HEK293 (cell line): ENCODE data around the gene JPH3.

ENCODE experiments used
- CTCF ChIA-PET: fragments of 350-600 bp; formaldehyde crosslinking; extraction: SDS; loops from one replicate; lab custom pipeline; 2021; ENCODE audit warnings: antibody characterized with exemption; lab: Yijun Ruan, JAX
- POLR2A ChIA-PET: fragments of 300-600 bp; formaldehyde crosslinking; extraction: SDS; loops from one replicate; lab custom pipeline; 2020; ENCODE audit warnings: antibody characterized with exemption, inconsistent platforms; lab: Yijun Ruan, JAX
- H3K27ac ChIP-seq: fragments of 200-500 bp; sonication (Bioruptor generic); 2 replicates; pipeline ENCODE4 v1.5.1; 2014; ENCODE audit warnings: low read depth, low read length, control low read depth, inconsistent platforms; ENCODE audit errors: extremely low read depth
- H3K36me3 ChIP-seq, 2 experiments: fragments of 200-500 bp in 1 of 2; sonication (Bioruptor generic) in 1 of 2; 1 replicate in 1 of 2; 2 replicates in 1 of 2; pipeline ENCODE4 v1.5.1; 2014 to 2017; ENCODE audit warnings: inconsistent platforms in 2 of 2, low read length in 2 of 2; ENCODE audit not compliant: control insufficient read depth in 2 of 2, insufficient read depth in 1 of 2
- H3K4me1 ChIP-seq: fragments of 200-500 bp; sonication (Bioruptor generic); 2 replicates; pipeline ENCODE4 v1.5.1; 2014; ENCODE audit warnings: mild to moderate bottlenecking, low read length, inconsistent platforms; ENCODE audit not compliant: control insufficient read depth, insufficient read depth
- H3K4me3 ChIP-seq: 2 replicates; pipeline ENCODE4 v1.5.1; 2011; ENCODE audit warnings: low read depth, mild to moderate bottlenecking, control low read depth, low read length, moderate library complexity
- H3K9me3 ChIP-seq: fragments of 200-500 bp; sonication (Bioruptor generic); 2 replicates; pipeline ENCODE4 v1.5.1; 2014; ENCODE audit warnings: low read depth, low read length, inconsistent platforms; ENCODE audit not compliant: control insufficient read depth, insufficient read depth
- HOXC10 ChIP-seq: sonication (generic); formaldehyde crosslinking; IDR thresholded peaks from 2 replicates; pipeline ENCODE4 v1.8.1; 2023; ENCODE audit warnings: mild to moderate bottlenecking, missing genetic modification reagents
- KLF7 ChIP-seq: fragments of 450-650 bp; formaldehyde crosslinking; IDR thresholded peaks from 2 replicates; pipeline ENCODE4 v1.5.1; 2016; ENCODE audit warnings: missing biosample characterization, missing genetic modification characterization, borderline replicate concordance
- REPIN1 ChIP-seq: fragments of 450-650 bp; formaldehyde crosslinking; IDR thresholded peaks from 2 replicates; pipeline ENCODE4 v1.5.1; 2017; ENCODE audit warnings: missing biosample characterization, missing genetic modification characterization, low read depth
- ZBTB10 ChIP-seq: fragments of 450-650 bp; formaldehyde crosslinking; IDR thresholded peaks from 2 replicates; pipeline ENCODE4 v1.5.1; 2016; ENCODE audit warnings: missing biosample characterization, missing genetic modification characterization
- ZBTB11 ChIP-seq: fragments of 450-650 bp; formaldehyde crosslinking; conservative IDR thresholded peaks from 2 replicates; pipeline ENCODE4 v1.5.1; 2016; ENCODE audit warnings: low read depth, missing biosample characterization, missing genetic modification characterization
- ZNF133 ChIP-seq: fragments of 450-650 bp; formaldehyde crosslinking; IDR thresholded peaks from 2 replicates; pipeline ENCODE4 v1.5.1; 2016; ENCODE audit warnings: missing biosample characterization, missing genetic modification characterization
- ZNF211 ChIP-seq: fragments of 450-650 bp; formaldehyde crosslinking; IDR thresholded peaks from 2 replicates; pipeline ENCODE4 v1.5.1; 2016; ENCODE audit warnings: low read depth, missing biosample characterization, missing genetic modification characterization
- ZNF280D ChIP-seq: fragments of 450-650 bp; formaldehyde crosslinking; IDR thresholded peaks from 2 replicates; pipeline ENCODE4 v1.5.1; 2016; ENCODE audit warnings: missing biosample characterization, missing genetic modification characterization
- ZNF362 ChIP-seq: fragments of 450-650 bp; formaldehyde crosslinking; IDR thresholded peaks from 2 replicates; pipeline ENCODE4 v1.5.1; 2016; ENCODE audit warnings: missing biosample characterization, missing genetic modification characterization
- ZNF423 ChIP-seq: fragments of 450-650 bp; formaldehyde crosslinking; IDR thresholded peaks from 2 replicates; pipeline ENCODE4 v1.5.1; 2016; ENCODE audit warnings: missing biosample characterization, missing genetic modification characterization
- ZNF501 ChIP-seq: fragments of 450-650 bp; formaldehyde crosslinking; IDR thresholded peaks from 2 replicates; pipeline ENCODE4 v1.5.1; 2016; ENCODE audit warnings: missing biosample characterization, missing genetic modification characterization
- ZNF514 ChIP-seq: fragments of 450-650 bp; formaldehyde crosslinking; IDR thresholded peaks from 2 replicates; pipeline ENCODE4 v1.5.1; 2016; ENCODE audit warnings: missing biosample characterization, missing genetic modification characterization
- ZNF571 ChIP-seq: fragments of 450-650 bp; formaldehyde crosslinking; IDR thresholded peaks from 2 replicates; pipeline ENCODE4 v1.5.0; 2017; ENCODE audit warnings: missing biosample characterization, missing genetic modification characterization
- ZNF580 ChIP-seq: fragments of 450-650 bp; formaldehyde crosslinking; IDR thresholded peaks from 2 replicates; pipeline ENCODE4 v1.5.1; 2016; ENCODE audit warnings: missing biosample characterization, missing genetic modification characterization
- ZNF600 ChIP-seq: fragments of 450-650 bp; formaldehyde crosslinking; IDR thresholded peaks from 2 replicates; pipeline ENCODE4 v1.5.1; 2016; ENCODE audit warnings: missing biosample characterization, missing genetic modification characterization
- ZNF623 ChIP-seq: fragments of 450-650 bp; formaldehyde crosslinking; IDR thresholded peaks from 2 replicates; pipeline ENCODE4 v1.5.1; 2016; ENCODE audit warnings: missing biosample characterization, missing genetic modification characterization
- ZNF624 ChIP-seq: fragments of 450-650 bp; formaldehyde crosslinking; IDR thresholded peaks from 2 replicates; pipeline ENCODE4 v1.5.1; 2017; ENCODE audit warnings: missing biosample characterization, missing genetic modification characterization
- ZNF837 ChIP-seq: fragments of 450-650 bp; formaldehyde crosslinking; IDR thresholded peaks from 2 replicates; pipeline ENCODE4 v1.5.1; 2016; ENCODE audit warnings: missing biosample characterization, missing genetic modification characterization
- ZSCAN23 ChIP-seq: fragments of 450-650 bp; formaldehyde crosslinking; IDR thresholded peaks from 2 replicates; pipeline ENCODE4 v1.5.1; 2016; ENCODE audit warnings: missing biosample characterization, missing genetic modification characterization
- ZSCAN4 ChIP-seq: fragments of 450-650 bp; formaldehyde crosslinking; IDR thresholded peaks from 2 replicates; pipeline ENCODE4 v1.5.1; 2017; ENCODE audit warnings: missing biosample characterization, missing genetic modification characterization

JPH3 gene

GRCh38 chr16:87728026-87728425 lies 125.7 kb downstream of the JPH3 start (continued):
- TF ChIP-seq ZNF280D (tag by site-specific recombination) (no peak), ZNF514 (no peak)
- TF ChIP-seq, all 188 proteins: peak for 0

GRCh38 chr16:87729266-87729954 lies 127.1 kb downstream of the JPH3 start:
- POLR2A ChIA-PET = no interaction called here
- peaks cover 6 to 46% of the 10 kb centered on the region in 2 experiments; a peak in 2 of 3 replicates for H3K36me3 ChIP-seq
- no peak for TF ChIP-seq KLF7 (tag by site-specific recombination)
- no peak for TF ChIP-seq REPIN1 (tag by site-specific recombination)
- no peak for TF ChIP-seq ZNF362 (tag by site-specific recombination)
- no peak for TF ChIP-seq HOXC10 (CRISPR knock-in tag)
- no peak for TF ChIP-seq ZNF501 (tag by site-specific recombination)
- no peak for TF ChIP-seq ZNF211 (tag by site-specific recombination)
- TF ChIP-seq ZNF571 (tag by site-specific recombination) = no peak
- TF ChIP-seq ZSCAN4 (tag by site-specific recombination) = no peak
- TF ChIP-seq ZNF623 (tag by site-specific recombination) = no peak
- TF ChIP-seq ZNF423 = no peak
- no peak for TF ChIP-seq ZBTB10 (tag by site-specific recombination)
- TF ChIP-seq ZBTB11 (tag by site-specific recombination) = no peak
- no peak for TF ChIP-seq ZNF133
- no peak for TF ChIP-seq ZNF580 (tag by site-specific recombination)
- TF ChIP-seq ZNF600 (tag by site-specific recombination) = no peak
- TF ChIP-seq ZNF837 (tag by site-specific recombination) = no peak
- TF ChIP-seq ZSCAN23 (tag by site-specific recombination) = no peak
- TF ChIP-seq ZNF624 (tag by site-specific recombination) = no peak

More at GRCh38 chr16:87729266-87729954, 127.1 kb downstream of the JPH3 start:
- Histone ChIP-seq H3K4me1 (no peaks in the 10 kb centered on the region), H3K27ac (no peak overlapping the region), H3K4me3 (no peak overlapping the region), H3K9me3 (no peaks in the 10 kb centered on the region)
- CTCF ChIA-PET = no interaction called here
